GM13977 (cell line): ENCODE data around the gene ZBTB42.

Source experiments
- DNase-seq: peaks from one replicate; pipeline ENCODE4 v3.0.0; 2012; ENCODE audit warnings: low spot score
- CTCF ChIP-seq: IDR thresholded peaks from 2 replicates; pipeline ENCODE4 v1.5.1; 2012; ENCODE audit warnings: mild to moderate bottlenecking, control low read depth; ENCODE audit not compliant: insufficient read depth; ENCODE audit errors: extremely low read depth, missing control alignments
- in situ Hi-C: fragments of 300-500 bp; cut with MboI; formaldehyde crosslinking; loops from one replicate; pipeline ENCODE4 v1.12.0; 2022; ENCODE audit warnings: low sequenced_read_pairs, low pct_unique_long_range_greater_than_20kb, mixed read lengths, inconsistent platforms; ENCODE audit not compliant: unreplicated experiment

Gene ZBTB42

DNA sequence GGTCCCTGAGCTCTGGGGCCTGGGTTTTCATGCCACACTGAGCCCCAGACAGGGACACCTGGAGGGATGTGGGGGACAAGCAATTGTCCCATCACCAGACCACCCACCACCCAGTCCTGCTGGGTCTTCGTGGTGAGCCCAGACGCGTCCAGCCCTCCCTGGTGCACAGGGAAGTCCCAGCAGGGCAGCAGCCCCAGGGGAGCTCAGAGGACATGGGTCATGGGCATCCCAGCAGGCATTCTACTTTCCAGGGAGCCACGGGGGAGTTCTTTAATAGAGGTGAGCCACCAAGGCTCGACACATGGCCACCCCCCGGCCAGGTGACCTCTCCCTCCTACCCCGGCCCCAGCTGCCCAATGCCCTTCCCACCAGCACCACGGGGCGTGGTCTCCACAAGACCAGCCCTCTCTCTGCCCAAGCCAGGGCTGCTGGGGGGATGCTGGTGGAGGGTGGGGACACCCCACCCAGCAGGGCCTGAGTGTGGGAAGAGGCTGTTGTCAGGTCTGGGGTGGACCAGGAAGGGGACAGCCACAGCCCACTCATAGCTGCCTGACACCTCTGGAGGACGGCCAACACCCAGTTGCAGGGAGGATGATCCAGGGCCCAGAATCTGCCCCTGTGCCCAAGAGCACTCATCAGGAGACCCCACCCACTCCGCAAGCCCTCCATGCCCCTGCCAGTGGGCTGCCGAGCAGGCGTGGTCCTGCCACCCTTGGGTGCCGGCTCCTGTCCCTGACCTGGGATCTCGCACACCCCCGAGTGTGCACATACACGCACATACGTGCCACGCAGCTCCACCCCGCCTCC is 19.4 kb upstream of the ZBTB42 start:
- TF ChIP-seq CTCF: no peak
- in situ Hi-C loops: no loop called here
- no peak for DNase-seq

DNA sequence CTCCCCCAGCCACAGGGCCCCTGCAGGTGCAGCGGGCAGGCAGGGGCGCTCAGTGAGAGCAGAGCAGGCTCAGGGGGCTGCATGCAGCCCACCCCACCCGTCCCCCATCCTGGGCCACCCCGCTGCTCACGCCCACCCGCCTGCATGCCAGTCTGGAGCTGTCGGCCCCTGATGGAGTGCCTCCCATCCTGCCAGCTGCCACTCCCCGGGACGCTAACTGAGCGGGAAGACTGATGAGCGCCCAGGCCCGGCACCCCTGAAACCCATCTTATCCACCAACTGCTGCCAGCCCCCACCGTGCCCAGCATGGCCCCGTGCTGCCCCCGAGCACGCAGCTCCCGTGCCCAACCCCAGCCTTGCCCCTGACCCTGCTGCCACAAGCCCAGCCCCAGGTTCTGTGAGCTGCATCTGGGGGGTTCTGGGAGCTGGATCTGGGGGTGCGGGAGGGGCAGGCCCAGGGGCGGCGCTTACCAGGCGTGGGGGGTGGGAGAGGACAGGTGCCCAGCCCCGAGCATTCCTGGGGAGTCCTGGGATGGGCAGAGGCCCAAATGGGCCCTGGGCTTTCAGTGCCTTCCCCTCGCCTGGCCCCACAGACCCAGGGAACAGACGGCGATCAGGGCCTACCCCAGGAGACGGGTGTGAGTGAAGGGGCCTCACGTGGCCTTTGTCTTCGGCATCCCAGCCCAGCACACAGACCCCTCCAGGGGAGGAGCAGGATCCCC is 18.7 kb upstream of the ZBTB42 start:
- in situ Hi-C loops: no loop called here
- no peak for DNase-seq
- TF ChIP-seq CTCF: no peak

- no peak for TF ChIP-seq CTCF
- no peak for DNase-seq
- in situ Hi-C loops: no loop called here
These were observed 18.1 kb upstream of the ZBTB42 start for GRCh38 chr14:104782808-104783139.

DNA sequence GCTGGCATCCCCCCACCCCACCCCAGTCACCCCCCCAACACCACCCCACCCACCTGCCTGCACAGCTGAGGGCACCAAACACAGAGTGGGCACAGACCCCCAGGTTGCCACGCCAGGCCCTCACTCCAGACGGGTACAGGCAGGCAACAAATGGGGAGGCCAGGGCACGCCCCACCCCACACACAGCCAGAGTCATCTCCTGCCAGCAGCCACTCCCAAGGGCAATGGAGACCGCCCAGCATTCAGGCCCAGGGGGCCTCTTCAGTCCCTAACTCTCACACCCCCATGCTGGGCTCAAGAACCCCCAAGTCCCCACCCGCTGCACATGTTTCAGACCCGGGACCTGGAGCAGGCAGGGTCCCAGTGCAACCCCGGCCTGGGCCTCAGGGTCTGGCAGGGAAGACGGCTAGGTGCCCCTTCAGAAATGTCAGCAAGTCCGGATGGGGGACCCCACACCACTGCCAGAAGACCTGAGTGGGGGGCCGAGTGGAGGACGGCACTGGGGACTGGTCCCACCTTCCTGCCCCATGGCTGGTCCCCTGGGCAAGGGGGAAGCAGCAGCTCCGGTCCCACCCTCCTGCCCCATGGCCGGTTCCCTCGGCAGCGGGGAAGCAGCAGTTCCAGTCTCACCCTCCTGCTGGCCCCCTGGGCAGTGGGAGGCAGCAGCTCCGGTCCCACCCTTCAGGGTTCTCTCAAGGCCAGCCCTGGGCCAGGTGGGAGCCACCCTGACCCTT is 17.2 kb upstream of the ZBTB42 start:
- in situ Hi-C loops: no loop called here
- no peak for TF ChIP-seq CTCF
- no peak for DNase-seq

- in situ Hi-C loops: no loop called here
- DNase-seq: no peak
These were observed 16.7 kb upstream of the ZBTB42 start for GRCh38 chr14:104784218-104784568.

More at GRCh38 chr14:104784218-104784568, 16.7 kb upstream of the ZBTB42 start:
- TF ChIP-seq CTCF: no peak
